ENCODE measurements around the gene TST.

Gene TST

DNA sequence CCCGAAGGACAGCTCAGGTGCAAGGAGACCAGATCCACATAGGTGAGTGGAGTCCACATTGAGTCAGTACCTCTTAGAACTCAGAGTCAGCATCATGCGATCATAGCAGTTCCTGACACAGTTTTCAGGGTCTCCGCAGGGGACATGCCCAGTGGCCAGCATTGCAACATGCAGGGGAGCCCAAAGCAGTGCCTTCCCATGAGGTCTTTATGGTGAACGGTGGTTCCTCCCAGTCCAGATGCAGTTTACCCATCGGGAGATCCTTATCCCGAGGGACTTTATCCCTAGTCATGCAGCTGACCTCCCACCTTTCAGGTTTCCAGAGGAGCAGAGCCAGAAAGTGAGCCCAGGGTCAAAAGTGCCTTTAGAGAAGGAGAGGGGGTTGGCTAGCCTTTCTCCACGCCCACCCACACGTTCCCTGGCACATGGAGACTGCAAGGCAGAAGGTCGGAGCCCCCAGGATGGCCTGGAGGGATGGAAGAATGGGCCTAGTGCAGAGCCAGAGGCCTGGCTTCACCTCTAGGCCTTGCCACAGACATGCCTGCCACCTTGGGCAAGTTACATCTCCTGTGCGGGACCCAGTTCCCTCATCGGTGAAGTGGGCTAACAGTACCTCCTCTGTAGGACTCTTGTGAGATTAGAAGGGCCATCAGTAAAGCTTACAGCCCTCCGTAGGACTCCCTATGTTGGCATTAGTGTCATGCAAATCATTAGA lies 38.7 kb upstream of the TST start:
- TF ChIP-seq SIN3A (IDR thresholded peaks at IDR 0.05; ENCODE audit: borderline replicate concordance, insufficient read depth, low read length): no peak
- TF ChIP-seq, protein P1, sequence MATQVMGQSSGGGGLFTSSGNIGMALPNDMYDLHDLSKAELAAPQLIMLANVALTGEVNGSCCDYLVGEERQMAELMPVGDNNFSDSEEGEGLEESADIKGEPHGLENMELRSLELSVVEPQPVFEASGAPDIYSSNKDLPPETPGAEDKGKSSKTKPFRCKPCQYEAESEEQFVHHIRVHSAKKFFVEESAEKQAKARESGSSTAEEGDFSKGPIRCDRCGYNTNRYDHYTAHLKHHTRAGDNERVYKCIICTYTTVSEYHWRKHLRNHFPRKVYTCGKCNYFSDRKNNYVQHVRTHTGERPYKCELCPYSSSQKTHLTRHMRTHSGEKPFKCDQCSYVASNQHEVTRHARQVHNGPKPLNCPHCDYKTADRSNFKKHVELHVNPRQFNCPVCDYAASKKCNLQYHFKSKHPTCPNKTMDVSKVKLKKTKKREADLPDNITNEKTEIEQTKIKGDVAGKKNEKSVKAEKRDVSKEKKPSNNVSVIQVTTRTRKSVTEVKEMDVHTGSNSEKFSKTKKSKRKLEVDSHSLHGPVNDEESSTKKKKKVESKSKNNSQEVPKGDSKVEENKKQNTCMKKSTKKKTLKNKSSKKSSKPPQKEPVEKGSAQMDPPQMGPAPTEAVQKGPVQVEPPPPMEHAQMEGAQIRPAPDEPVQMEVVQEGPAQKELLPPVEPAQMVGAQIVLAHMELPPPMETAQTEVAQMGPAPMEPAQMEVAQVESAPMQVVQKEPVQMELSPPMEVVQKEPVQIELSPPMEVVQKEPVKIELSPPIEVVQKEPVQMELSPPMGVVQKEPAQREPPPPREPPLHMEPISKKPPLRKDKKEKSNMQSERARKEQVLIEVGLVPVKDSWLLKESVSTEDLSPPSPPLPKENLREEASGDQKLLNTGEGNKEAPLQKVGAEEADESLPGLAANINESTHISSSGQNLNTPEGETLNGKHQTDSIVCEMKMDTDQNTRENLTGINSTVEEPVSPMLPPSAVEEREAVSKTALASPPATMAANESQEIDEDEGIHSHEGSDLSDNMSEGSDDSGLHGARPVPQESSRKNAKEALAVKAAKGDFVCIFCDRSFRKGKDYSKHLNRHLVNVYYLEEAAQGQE (IDR thresholded peaks at IDR 0.05; ENCODE audit: insufficient read depth in 1 of 2, low read depth in 2 of 2, low read length in 2 of 2): no peak
- TF ChIP-seq POLR2AphosphoS5 (IDR thresholded peaks at IDR 0.05; ENCODE audit: low read depth, low read length): no peak
- no peak for TF ChIP-seq TAF1 (IDR thresholded peaks at IDR 0.05; ENCODE audit: borderline replicate concordance, insufficient read depth, low read length)
- TF ChIP-seq FOXP2 (optimal IDR thresholded peaks at IDR 0.05; ENCODE audit: borderline replicate concordance, extremely low read depth, extremely low read length, insufficient read depth): no peak

DNA sequence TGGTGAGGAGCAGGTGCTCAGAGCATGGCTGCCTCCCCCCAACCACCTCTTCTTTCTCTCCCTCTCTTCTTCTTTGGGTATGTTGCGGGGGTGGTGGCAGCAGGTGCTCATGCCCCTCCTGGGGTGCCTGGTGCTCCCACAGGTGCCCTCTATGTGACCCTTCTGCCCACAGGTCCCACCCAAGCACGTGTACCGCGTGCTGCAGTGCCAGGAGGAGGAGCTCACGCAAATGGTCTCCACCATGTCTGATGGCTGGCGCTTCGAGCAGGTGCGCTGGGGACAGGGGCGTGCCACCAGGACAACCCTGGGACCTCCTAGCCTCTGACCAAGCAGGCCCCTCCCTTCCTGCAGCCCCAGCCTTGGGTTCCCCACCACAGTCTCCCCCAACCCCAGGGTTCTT lies 38.0 kb upstream of the TST start:
- TF ChIP-seq, protein P1 (IDR thresholded peaks at IDR 0.05; ENCODE audit: insufficient read depth in 1 of 2, low read depth in 2 of 2, low read length in 2 of 2): no peak
- TF ChIP-seq FOXP2 (optimal IDR thresholded peaks at IDR 0.05; ENCODE audit: borderline replicate concordance, extremely low read depth, extremely low read length, insufficient read depth) (no peak), TAF1 (IDR thresholded peaks at IDR 0.05; ENCODE audit: borderline replicate concordance, insufficient read depth, low read length) (no peak), SIN3A (IDR thresholded peaks at IDR 0.05; ENCODE audit: borderline replicate concordance, insufficient read depth, low read length) (no peak), POLR2AphosphoS5 (IDR thresholded peaks at IDR 0.05; ENCODE audit: low read depth, low read length) (no peak)

DNA sequence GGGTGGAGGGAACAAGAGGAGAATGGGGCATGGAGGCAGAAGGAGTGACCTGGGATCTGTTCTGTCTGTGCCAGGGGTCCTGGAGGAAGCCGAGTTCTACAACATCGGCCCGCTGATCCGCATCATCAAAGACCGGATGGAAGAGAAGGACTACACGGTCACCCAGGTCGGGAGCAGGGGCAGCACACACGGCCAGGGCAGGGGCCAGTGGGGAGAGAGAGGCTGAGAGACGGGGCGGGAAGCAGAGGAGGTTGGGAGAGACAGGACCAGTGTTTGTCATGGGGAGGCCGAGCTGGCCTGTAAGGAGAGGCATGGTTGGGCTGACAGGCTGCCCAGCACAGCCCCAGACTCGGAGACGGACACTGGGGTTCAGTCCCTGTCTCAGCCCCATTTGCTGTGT lies 37.0 kb upstream of the TST start:
- TF ChIP-seq SIN3A (IDR thresholded peaks at IDR 0.05; ENCODE audit: borderline replicate concordance, insufficient read depth, low read length): no peak
- TF ChIP-seq POLR2AphosphoS5 (IDR thresholded peaks at IDR 0.05; ENCODE audit: low read depth, low read length): no peak
- no peak for TF ChIP-seq TAF1 (IDR thresholded peaks at IDR 0.05; ENCODE audit: borderline replicate concordance, insufficient read depth, low read length)
- TF ChIP-seq, protein P1 (IDR thresholded peaks at IDR 0.05; ENCODE audit: insufficient read depth in 1 of 2, low read depth in 2 of 2, low read length in 2 of 2): no peak
- TF ChIP-seq FOXP2 (optimal IDR thresholded peaks at IDR 0.05; ENCODE audit: borderline replicate concordance, extremely low read depth, extremely low read length, insufficient read depth): no peak

DNA sequence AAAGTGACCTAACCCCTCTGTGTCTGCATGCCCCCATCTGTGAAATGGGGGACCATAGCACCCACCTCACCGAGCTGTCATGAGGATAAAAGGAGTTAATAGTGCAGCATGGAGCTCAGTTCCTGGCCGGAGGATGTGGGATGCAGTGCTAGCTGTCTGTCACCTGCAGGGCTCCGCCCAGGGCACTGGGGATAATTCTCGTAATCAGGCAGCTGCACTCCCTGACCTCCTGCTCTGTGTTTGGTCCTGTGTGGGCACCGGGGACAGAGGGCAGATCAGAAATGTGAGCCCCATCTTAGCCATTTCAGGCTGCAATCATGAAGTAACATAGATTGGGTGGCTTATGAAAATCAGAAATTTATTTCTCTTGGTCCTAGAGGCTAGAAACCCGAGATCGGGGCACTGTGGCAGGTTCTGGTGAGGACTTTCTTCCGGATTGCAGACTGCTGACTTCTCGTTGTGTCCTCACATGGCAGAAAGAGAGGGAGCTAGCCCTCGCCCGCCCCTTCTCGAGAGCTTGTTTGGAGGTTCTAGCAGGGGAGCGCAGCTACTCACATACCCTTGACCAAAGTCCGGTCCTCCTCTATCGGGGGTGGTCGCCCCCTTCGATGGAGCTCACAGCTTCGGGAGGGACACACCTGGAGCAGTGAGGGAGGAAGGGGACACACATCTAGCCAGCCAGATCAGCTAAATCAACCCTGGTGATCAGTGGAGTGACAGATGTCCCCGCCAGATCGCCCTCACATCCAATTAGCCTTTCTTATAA lies 35.5 kb upstream of the TST start:
- no peak for TF ChIP-seq FOXP2 (optimal IDR thresholded peaks at IDR 0.05; ENCODE audit: borderline replicate concordance, extremely low read depth, extremely low read length, insufficient read depth)
- TF ChIP-seq, protein P1 (IDR thresholded peaks at IDR 0.05; ENCODE audit: insufficient read depth in 1 of 2, low read depth in 2 of 2, low read length in 2 of 2): no peak
- no peak for TF ChIP-seq POLR2AphosphoS5 (IDR thresholded peaks at IDR 0.05; ENCODE audit: low read depth, low read length)
- TF ChIP-seq TAF1 (IDR thresholded peaks at IDR 0.05; ENCODE audit: borderline replicate concordance, insufficient read depth, low read length): no peak
